Measurements from ENCODE around the gene OSTN.

- TF ChIP-seq FOXS1 (CRISPR knock-in tag; IDR thresholded peaks at IDR 0.05) (no peak), REST (IDR thresholded peaks at IDR 0.05) (no peak), MYC (IDR thresholded peaks at IDR 0.05; ENCODE audit: borderline replicate concordance, low read length) (no peak), CTCF (IDR thresholded peaks at IDR 0.05) (no peak), JUN (IDR thresholded peaks at IDR 0.05) (no peak), ELK1 (IDR thresholded peaks at IDR 0.05; ENCODE audit: low read depth, low read length) (no peak), ESRRA (IDR thresholded peaks at IDR 0.05; ENCODE audit: borderline replicate concordance, low read length) (no peak)
These were observed 81.8 kb downstream of the OSTN start for GRCh38 chr3:191280882-191281281.

Measured in A549 (cell line).